Inflammatory macrophage (primary cell): ENCODE measurements around the gene SNTB2.

Source experiments
- DNase-seq, 2 donors: peaks; one replicate each; pipeline ENCODE4 v3.0.0-alpha.2; 2020 to 2022

The SNTB2 gene

GRCh38 chr16:69180011-69180338 lies 7.0 kb upstream of the SNTB2 start:
- no peak for DNase-seq

GRCh38 chr16:69182730-69183416 lies 4.1 kb upstream of the SNTB2 start:
- no peak for DNase-seq

DNA sequence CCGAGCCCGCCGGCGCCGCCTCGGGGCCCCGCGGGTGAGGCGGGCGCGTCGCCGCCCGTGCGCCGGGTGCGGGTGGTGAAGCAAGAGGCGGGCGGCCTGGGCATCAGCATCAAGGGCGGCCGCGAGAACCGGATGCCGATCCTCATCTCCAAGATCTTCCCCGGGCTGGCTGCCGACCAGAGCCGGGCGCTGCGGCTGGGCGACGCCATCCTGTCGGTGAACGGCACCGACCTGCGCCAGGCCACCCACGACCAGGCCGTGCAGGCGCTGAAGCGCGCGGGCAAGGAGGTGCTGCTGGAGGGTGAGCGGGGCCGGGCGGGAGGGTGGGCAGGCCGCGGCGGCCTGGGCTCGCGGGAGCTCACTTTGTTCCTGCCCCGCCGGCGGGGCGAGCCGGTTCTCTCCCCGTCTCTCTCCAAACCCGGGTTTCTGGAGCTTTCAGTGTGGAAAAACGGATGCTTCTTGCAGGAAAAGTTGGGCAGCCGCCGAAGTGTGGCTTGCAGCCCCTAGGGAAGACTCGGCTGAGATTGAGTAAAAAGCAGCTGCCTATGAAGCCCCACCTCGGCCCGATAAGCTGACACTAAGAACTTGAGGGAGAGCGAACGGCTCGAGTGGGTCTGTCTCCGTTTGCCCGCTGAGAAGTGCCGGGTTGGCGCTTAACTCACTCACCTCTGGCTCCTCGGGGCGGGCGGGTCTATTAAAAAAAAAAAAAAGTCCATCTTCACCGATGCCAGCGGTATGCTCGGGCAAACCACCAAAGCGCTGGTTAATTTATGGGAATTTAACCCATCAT lies 677 bp downstream of the SNTB2 start:
- DNase-seq = peak; percentile 9 to 20

DNA sequence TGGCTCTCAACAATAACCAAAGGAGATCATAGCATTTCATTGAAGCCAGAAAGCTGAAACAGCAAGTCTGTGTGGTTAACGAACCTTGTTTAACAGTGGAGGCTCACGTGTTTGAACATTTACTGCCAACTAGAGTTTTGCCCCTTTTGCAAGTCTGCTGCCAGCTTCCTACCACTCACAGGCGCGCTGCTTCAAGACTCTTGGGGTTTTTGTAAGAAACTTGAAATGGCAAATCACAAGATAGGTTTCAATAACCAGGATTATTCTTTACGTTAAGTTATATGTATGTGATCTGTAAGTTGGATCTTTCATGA lies 1.2 kb downstream of the SNTB2 start:
- DNase-seq = peak; percentile 22 to 34

GRCh38 chr16:69188716-69189115 lies 1.8 kb downstream of the SNTB2 start:
- DNase-seq = no peak

- DNase-seq = no peak
Measured at GRCh38 chr16:69190046-69190588, 3.2 kb downstream of the SNTB2 start.

DNA sequence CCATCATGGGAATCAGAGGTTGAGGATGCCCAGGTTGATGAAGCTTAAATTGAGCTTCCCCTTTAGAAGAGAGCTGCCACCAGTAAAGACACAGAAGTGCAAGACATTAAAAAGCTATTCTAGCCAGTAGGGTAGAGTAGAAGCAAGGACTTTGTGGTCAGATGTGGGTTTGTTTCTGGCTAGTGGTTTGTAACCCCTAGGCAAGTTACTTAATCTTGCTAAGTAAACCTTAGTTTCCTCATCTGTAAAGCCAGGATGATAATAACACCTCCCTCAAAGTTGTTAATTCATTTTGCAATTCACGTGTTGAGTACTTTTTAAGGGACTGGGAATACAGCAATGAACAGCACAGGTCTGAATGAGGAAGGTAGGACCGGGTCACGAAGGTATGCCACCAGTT lies 3.6 kb downstream of the SNTB2 start:
- peak; percentile 48 to 64 for DNase-seq

DNA sequence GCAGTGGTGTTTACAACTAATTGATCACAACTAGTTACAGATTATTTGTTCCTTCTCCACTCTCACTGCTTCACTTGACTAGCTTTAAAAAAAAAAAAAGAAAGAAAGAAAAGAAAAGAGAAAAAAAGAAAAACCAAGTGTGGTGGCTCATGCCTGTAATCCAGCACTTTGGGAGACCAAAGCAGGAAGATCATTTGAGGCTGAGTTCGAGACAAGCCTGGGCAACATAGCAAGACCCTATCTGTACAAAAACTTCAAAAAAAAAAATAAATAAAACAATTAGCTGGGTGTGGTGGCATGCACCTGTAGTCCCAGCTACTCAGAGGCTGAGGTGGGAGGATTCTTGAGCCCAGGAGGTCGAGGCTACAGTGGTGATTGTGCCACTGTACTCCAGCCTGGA lies 4.2 kb downstream of the SNTB2 start:
- DNase-seq = no peak

- DNase-seq = no peak
Measured at GRCh38 chr16:69193855-69194254, 6.9 kb downstream of the SNTB2 start.

DNA sequence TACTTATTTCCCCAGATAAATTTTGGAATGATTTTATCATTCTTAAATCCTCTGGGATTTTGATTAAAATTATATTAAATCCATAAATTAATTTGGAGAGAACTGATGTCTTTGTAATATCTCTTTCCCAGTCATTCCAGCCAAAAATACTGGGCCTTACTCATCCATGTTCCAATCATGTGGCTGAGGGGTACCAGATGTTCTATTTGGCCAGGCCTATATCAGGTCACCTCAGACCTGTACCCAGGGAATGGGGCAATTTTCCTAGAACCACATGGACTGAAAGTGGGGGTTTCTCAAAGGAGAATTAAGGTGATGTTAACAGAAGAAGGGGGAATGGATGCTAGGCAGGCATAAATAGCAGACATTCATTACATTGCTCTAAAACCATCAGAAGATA lies 7.5 kb downstream of the SNTB2 start:
- DNase-seq = no peak

- peak; percentile 37 to 53 for DNase-seq
Measured at GRCh38 chr16:69195369-69196029, 8.5 kb downstream of the SNTB2 start.

GRCh38 chr16:69197573-69197972 lies 10.6 kb downstream of the SNTB2 start:
- DNase-seq = no peak

DNA sequence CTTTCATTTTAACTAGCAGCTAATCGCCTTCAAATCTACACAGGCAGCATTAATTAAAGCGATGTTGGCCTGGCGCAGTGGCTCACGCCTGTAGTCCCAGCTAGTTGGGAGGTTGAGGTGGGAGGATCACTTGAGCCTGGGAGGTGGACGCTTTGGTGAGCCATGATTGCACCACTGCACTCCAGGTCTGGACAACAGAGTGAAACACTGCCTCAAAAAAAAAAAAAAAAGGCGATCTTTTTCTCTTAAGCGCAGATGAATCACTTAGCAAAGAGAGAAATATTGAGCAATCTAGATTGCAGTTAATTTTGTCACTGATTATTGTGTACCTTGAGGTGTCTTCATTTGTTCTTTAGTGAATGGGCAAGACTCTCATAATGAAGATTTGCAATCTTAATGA lies 12.4 kb downstream of the SNTB2 start:
- no peak for DNase-seq

- no peak for DNase-seq
Measured at GRCh38 chr16:69201291-69201690, 14.3 kb downstream of the SNTB2 start.

GRCh38 chr16:69201787-69202186 lies 14.8 kb downstream of the SNTB2 start:
- no peak for DNase-seq

GRCh38 chr16:69204172-69204571 lies 17.2 kb downstream of the SNTB2 start:
- DNase-seq = peak; percentile 47 to 65

DNA sequence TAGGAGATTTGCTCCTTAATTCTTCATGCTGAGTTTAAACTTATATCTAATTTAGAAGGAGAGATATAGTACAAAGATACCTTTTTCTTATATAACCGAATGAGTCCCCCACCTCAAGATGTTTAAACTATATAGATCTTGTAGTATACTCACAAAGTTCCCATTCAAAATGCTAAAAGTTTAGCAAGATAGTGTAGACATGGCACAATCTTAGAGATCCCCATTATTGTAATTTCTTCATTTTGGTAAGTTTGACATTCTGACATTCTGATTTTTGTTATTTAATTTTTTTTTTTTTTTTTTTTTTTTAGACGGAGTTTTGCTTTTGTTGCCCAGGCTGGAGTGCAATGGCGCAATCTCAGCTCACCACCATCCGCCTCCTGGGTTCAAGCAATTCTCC lies 22.8 kb downstream of the SNTB2 start:
- no peak for DNase-seq

DNA sequence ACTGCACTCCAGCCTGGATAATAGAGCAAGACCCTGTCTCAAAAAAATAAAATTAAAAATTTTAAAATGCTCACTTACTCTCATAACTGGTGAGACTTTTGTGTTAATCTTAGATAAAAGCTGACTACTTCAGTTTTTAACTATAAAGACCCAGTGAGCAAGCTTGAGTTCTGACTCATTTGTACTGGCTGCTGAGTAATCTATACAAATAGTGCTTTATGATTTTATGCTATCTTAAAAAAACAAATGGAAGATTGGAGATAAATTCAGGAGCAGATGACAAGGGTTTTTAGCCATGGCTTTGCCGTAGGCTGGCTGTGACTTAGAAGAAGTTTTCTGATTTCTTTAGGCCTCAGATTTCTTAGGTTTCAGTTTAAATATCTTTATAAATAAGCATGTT lies 30.5 kb downstream of the SNTB2 start:
- no peak for DNase-seq

GRCh38 chr16:69219279-69219678 lies 32.3 kb downstream of the SNTB2 start:
- DNase-seq = no peak

DNA sequence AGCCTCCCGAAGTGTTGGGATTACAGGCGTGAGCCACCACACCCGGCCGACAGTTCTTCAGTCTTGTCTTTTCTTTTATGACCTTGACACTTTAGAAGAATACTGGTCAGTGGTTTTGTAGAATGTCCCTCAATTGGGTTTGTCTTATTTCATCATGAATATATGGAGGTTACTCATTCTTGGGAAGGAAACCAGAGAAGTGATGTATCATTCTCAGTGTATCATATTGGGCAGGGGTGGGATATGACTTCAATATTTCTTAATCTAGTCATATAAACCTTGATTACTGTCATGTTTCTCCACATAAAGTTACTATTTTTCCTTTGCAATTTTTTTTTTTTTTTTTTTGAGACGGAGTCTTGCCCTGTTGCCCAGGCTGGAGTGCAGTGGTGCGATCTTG lies 36.9 kb downstream of the SNTB2 start:
- DNase-seq = no peak

GRCh38 chr16:69225121-69225520 lies 38.2 kb downstream of the SNTB2 start:
- DNase-seq = no peak

GRCh38 chr16:69233124-69233523 lies 46.2 kb downstream of the SNTB2 start:
- DNase-seq = no peak

GRCh38 chr16:69234460-69234859 lies 47.5 kb downstream of the SNTB2 start:
- no peak for DNase-seq

- DNase-seq = no peak
Measured at GRCh38 chr16:69236319-69236718, 49.4 kb downstream of the SNTB2 start.
